Left ventricle myocardium inferior (tissue), 1 donor: Measurements from ENCODE around the gene BAG3. TPM values are rescaled to one million over a fixed set of nuclear protein-coding genes. Genes with fewer than 3 reads are reported as not detected.

Experiments
- DNase-seq: peaks from one replicate; pipeline ENCODE4 v3.0.0-alpha.2; 2020
- H3K27ac ChIP-seq: fragments of 200-600 bp; replicated peaks from 2 replicates; pipeline ENCODE4 v1.8.0; 2021
- H3K27me3 ChIP-seq: fragments of 200-600 bp; 2 replicates; pipeline ENCODE4 v1.8.0; 2021; ENCODE audit warnings: low read depth
- H3K36me3 ChIP-seq: fragments of 200-600 bp; 2 replicates; pipeline ENCODE4 v1.8.0; 2021
- H3K4me1 ChIP-seq: fragments of 200-600 bp; 2 replicates; pipeline ENCODE4 v1.8.0; 2021
- H3K4me3 ChIP-seq: fragments of 200-600 bp; 2 replicates; pipeline ENCODE4 v1.8.0; 2021; ENCODE audit warnings: mild to moderate bottlenecking, moderate library complexity
- H3K9me3 ChIP-seq: fragments of 200-600 bp; replicated peaks from 2 replicates; pipeline ENCODE4 v1.8.0; 2021
- intact Hi-C: fragments of 100-400 bp; cut with micrococcal nuclease; formaldehyde crosslinking; loops from one replicate; pipeline ENCODE4 v1.11.0; 2022
- long read RNA-seq: library from polyadenylated mRNA; unstranded; transcript quantifications from one replicate; pipeline ENCODE4 v2.0.0, GENCODE V29; 2021
- total RNA-seq: library from RNA; stranded (reverse); fragmentation: NEBNext Ultra II Directional; extraction: Animal tissue kit (Norgen Biotek cat#: 25700); gene quantifications from one replicate; pipeline ENCODE4 v1.2.1, GENCODE V29; 2021
- TF ChIP-seq, protein P1 (sequence below): fragments of 200-600 bp; IDR thresholded peaks from 2 replicates; pipeline ENCODE4 v1.8.0; 2021; ENCODE audit warnings: antibody characterized with exemption, mild to moderate bottlenecking, borderline replicate concordance
- donor health status: DM: no; HTN: yes; CAD: no; lungs with severe emphysema.

The BAG3 gene
- 164 TPM for total RNA-seq
- long read RNA-seq, transcript BAG3-201 (4 exons, 2,571 nt) = major isoform, 339 of 451 reads
- long read RNA-seq, partial matches to known transcripts = 18 of 451 reads
- long read RNA-seq, other reads (novel, unspliced or antisense) = 94 of 451 reads

GRCh38 chr10:119650692-119651513 is at the start of gene BAG3:
Gene BAG3, plus strand, starts transcription at chr10:119651380. Its CDS starts 296 bp downstream, at chr10:119651676.
- DNase-seq = peak; percentile 94
- Histone ChIP-seq H3K27me3 (no peaks in the 10 kb centered on the region), H3K9me3 (no peaks in the 10 kb centered on the region), H3K27ac (peak within 1 kb of the TSS; percentile 94), H3K4me1 (peaks cover 45% of the 10 kb centered on the region), H3K36me3 (no peaks in the 10 kb centered on the region), H3K4me3 (peak within 1 kb of the TSS; percentile 82)
- intact Hi-C loops = no loop called here
- TF ChIP-seq, protein P1, sequence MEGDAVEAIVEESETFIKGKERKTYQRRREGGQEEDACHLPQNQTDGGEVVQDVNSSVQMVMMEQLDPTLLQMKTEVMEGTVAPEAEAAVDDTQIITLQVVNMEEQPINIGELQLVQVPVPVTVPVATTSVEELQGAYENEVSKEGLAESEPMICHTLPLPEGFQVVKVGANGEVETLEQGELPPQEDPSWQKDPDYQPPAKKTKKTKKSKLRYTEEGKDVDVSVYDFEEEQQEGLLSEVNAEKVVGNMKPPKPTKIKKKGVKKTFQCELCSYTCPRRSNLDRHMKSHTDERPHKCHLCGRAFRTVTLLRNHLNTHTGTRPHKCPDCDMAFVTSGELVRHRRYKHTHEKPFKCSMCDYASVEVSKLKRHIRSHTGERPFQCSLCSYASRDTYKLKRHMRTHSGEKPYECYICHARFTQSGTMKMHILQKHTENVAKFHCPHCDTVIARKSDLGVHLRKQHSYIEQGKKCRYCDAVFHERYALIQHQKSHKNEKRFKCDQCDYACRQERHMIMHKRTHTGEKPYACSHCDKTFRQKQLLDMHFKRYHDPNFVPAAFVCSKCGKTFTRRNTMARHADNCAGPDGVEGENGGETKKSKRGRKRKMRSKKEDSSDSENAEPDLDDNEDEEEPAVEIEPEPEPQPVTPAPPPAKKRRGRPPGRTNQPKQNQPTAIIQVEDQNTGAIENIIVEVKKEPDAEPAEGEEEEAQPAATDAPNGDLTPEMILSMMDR = no peak

DNA sequence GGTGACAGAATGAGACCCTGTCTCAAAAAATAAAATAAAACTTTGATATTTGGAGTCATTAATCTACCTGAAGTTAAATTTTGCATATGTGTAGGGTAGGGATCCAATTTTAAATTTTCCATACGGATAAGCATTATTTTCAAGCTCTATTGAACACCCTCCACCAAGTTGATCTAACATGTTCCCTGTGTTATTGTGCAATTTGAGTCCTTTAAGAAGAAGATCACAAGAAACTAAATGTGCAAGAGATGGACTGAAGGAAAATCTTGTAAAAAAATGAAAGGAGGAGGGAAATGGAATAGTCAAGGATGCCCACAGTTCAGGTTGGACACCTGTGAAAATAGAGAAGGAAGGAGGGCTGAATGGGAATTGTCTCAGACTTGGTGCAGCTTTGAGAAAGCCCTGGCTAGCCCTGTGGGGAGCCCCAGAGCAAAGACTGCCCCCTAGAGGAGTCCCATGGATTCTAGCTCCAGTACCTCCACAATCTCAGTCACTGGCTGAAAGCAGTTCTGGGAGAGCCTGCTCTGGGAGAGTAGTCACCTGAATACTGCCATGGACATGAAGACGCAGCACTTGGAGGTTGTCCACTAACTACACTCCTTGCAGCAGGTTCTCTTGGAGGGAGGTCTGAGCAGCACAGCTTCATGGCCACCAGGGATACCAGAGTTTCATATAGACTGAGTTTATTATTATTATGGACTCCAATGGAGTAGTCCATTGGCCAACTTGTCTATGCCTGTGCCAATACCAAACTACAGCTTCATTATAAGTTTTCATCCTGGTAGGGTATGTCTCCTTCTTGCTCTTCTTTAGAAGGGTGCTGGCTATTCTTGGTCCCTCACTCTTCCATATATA is 48.7 kb upstream of the BAG3 start:
- Histone ChIP-seq H3K27me3 (no peaks in the 10 kb centered on the region), H3K9me3 (peaks cover 3% of the 10 kb centered on the region), H3K4me1 (peaks cover 4% of the 10 kb centered on the region), H3K36me3 (no peaks in the 10 kb centered on the region), H3K27ac (no peak overlapping the region), H3K4me3 (no peak overlapping the region)
- DNase-seq = no peak
- TF ChIP-seq, protein P1 = peak; percentile 50
- intact Hi-C loops = no loop called here

DNA sequence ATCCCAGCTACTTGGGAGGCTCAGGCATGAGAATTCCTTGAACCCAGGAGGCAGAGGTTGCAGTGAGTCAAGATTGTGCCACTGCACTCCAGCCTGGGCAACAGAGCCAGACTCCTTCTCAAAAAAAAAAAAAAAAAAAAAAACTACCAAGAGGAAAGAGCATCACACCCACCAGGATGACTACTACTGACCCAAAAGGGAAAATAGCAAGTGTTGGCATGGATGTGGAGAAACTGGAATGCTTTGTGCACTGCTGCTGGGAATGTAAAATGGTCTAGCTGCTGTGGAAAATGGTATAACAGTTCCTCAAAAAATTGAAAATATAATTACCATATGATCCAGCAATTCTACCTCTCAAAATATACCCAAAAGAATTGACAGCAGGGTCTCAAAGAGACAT is 46.7 kb upstream of the BAG3 start:
- H3K4me1 ChIP-seq = peaks cover 7% of the 10 kb centered on the region
- no peak overlapping the region for H3K4me3 ChIP-seq
- no peaks in the 10 kb centered on the region for H3K36me3 ChIP-seq
- H3K27me3 ChIP-seq = no peaks in the 10 kb centered on the region
- TF ChIP-seq, protein P1 = no peak
- intact Hi-C loops = no loop called here
- DNase-seq = no peak
- no peak overlapping the region for H3K27ac ChIP-seq
- H3K9me3 ChIP-seq = no peaks in the 10 kb centered on the region

- TF ChIP-seq, protein P1 = peak; percentile 76
- Histone ChIP-seq H3K36me3 (no peaks in the 10 kb centered on the region), H3K4me3 (no peak overlapping the region), H3K9me3 (no peaks in the 10 kb centered on the region), H3K27me3 (no peaks in the 10 kb centered on the region), H3K27ac (no peak overlapping the region), H3K4me1 (peaks cover 7% of the 10 kb centered on the region)
- intact Hi-C loops = no loop called here
- peak; percentile 32 for DNase-seq
Observed at GRCh38 chr10:119608316-119609155, 42.6 kb upstream of the BAG3 start.

DNA sequence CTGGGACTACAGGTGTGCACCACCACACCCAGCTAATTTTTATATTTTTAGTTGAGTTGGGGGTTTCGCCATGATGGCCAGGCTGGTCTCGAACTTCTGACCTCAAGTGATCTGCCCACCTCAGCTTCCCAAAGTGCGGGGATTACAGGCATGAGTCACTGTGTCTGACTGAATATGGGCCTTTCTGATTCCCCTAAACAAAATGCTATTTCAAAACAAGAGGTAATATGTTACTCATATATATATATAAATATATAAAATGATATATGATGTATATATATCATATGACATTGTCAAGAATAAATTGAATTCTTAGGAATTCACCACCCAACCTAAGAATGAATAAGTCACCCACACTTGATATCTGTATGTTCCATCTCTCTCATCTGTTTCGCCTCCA is 41.7 kb upstream of the BAG3 start:
- TF ChIP-seq, protein P1 = no peak
- DNase-seq = no peak

More for the DNA sequence above, 41.7 kb upstream of the BAG3 start:
- Histone ChIP-seq H3K27ac (no peak overlapping the region), H3K9me3 (no peaks in the 10 kb centered on the region), H3K4me1 (peaks cover 7% of the 10 kb centered on the region), H3K27me3 (no peaks in the 10 kb centered on the region), H3K4me3 (no peak overlapping the region), H3K36me3 (no peaks in the 10 kb centered on the region)
- intact Hi-C loops = no loop called here
